Activated CD8-positive, alpha-beta memory T cell treated with anti-CD3 and anti-CD28 coated beads for 48 hours (primary cell): ENCODE data around the gene RNF128.
"Not testable (repeated sequence)": the region's sequence is repeated elsewhere in the genome, so short reads cannot be mapped to it uniquely, and the experiment has no call there.

ENCODE experiments used
- DNase-seq, 3 experiments: peaks; one replicate each; pipeline ENCODE4 v3.0.0-alpha.2; 2020; ENCODE audit warnings: low read depth in 2 of 3, low spot score in 2 of 3

Gene RNF128

DNA sequence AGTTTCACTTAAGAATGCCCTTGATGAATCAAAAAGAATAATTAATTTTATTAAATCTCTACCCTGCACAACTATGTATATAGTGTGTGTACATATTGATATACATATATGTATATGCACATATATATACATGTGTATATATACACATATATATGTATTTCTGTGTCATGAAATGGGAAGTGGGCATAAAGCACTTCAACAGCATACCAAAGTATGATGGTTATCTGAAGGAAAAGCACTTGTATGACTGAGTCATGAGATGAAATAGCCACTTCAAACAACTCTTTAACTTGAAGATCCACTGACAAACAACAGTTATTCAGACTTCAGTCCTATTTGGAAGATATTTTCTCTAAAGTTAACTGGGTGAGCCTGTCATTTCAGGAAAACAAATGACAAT lies 16.3 kb downstream of the RNF128 start:
- no peak for DNase-seq

DNA sequence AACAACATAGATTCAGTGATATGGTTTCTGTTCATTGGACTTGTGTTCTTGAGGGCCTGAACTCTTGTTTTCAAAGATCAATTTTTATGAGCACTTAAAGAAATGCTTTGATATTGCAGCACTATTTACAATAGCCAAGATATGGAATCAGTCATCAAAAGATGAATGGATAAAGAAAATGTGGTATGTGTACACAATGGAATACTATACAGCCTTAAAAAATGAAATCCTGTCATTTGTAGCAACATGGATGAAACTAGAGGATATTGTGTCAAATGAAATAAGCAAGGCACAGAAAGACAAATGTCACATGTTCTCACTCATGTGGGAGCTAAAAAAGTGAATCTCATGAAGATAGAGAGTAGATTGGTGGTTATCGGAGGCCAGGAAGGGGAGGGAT lies 21.9 kb downstream of the RNF128 start:
- DNase-seq, result no peak

DNA sequence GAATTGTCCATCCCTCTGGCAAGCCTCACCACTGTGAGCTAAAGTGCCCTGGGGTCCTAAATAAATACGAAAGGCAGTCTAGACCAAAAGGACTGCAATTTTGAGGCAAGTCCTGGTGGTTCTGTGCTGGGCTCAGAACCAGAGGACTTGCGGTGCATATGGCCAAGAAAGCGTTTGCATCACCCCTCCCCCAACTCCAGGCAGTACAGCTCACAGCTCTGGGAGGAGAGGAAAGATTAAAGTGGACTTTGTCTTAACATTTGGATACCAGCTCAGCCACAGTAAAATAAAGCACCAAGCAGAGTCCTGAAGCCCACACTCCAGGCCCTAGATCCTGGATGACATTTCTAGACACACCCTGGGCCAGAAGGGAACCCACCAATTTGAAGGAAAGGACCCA lies 24.9 kb downstream of the RNF128 start:
- DNase-seq, result no peak

GRCh38 chrX:106752101-106752678 lies 25.7 kb downstream of the RNF128 start:
- no peak for DNase-seq

DNA sequence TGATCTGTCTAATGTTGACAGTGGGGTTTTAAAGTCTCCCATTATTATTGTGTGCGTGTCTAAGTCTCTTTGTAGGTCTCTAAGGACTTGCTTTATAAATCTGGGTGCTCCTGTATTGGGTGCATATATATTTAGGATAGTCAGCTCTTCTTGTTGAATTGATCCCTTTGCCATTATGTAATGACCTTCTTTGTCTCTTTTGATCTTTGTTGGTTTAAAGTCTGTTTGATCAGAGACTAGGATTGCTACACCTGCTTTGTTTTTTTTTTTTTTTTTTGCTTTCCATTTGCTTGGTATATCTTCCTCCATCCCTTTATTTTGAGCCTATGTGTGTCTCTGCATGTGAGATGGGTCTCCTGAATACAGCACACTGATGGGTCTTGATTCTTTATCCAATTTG lies 42.8 kb downstream of the RNF128 start:
- DNase-seq, result not testable (repeated sequence)

- DNase-seq, result no peak
Observed at GRCh38 chrX:106774981-106775380, 48.5 kb downstream of the RNF128 start.

- no peak for DNase-seq
Observed at GRCh38 chrX:106780264-106780663, 53.8 kb downstream of the RNF128 start.

- DNase-seq, result no peak
Observed at GRCh38 chrX:106780664-106781377, 54.3 kb downstream of the RNF128 start.

GRCh38 chrX:106783716-106784115 lies 57.2 kb downstream of the RNF128 start:
- no peak for DNase-seq

DNA sequence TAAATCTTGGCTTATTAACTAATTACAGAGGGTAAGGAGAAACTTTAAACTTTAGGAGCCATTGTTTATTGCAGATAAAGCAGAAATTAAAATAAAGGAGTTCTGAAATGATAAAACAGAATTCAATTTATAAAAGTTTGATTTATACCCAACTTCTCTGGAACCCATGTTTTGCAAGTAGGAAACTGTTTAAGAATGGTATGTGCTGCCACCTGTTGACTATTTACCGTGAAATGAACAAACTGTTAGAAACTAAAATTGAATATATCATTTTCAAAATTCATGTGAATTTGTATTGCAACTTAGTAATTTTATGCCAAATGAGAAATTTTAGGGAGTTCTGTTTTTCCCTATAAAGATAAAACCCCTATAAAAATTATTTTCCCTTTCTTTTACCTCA lies 65.0 kb downstream of the RNF128 start:
- no peak for DNase-seq

- DNase-seq, result no peak
Observed at GRCh38 chrX:106802063-106802387, 75.5 kb downstream of the RNF128 start.

DNA sequence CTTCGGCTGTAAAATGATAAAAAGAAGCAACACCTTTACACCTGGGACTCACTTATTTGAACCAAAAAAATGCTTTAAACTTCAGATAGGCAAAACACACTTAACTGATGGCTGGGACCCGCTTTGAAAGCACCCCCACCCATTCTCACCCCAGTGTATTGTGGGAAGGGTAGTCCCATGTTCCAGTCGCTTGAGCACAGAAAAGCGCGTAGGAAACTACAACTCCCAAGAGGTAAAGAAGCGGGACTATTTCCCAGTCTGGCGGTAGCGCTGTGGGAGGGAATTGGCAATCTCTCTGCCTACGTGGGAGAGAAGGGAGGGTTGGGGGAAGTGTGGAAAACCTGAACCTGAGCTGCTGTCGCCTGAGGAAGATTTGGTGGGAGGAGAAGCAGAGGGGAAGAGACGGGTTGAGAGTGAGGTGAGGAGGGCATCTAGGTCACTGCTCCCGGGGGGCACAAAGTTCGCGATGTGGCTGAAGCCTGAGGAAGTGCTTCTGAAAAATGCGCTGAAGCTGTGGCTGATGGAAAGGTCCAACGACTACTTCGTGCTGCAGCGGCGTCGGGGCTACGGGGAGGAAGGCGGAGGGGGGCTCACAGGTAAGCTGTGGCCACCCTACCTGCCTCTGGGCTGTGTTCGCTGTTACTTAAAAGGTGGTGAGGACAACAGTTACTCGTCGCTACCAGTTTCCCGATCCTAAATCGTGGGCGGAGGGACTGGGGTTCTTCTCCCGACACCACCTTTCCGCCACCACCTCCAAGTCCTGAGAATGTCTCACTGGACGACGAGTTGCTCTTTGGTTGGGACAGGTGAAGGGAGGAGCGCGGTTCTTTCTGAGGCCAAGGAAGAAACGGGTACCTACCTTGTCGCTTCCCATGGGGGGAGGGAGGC lies 76.1 kb downstream of the RNF128 start, which contains the start of gene TBC1D8B:
Gene TBC1D8B (plus strand): TSS at position 286 of the 888 bp plus-strand sequence. CDS start 181 bp downstream, at position 467.
- DNase-seq, result no peak

- no peak for DNase-seq
Observed at GRCh38 chrX:106811131-106811910, 84.8 kb downstream of the RNF128 start.

GRCh38 chrX:106812930-106813329 lies 86.4 kb downstream of the RNF128 start:
- DNase-seq, result not testable (repeated sequence)

DNA sequence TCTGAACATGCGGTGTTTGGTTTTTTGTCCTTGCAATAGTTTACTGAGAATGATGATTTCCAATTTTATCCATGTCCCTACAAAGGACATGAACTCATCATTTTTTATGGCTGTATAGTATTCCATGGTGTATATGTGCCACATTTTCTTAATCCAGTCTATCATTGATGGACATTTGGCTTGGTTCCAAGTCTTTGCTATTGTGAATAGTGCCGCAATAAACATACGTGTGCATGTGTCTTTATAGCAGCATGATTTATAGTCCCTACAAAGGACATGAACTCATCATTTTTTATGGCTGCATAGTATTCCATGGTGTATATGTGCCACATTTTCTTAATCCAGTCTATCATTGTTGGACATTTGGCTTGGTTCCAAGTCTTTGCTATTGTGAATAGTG lies 87.6 kb downstream of the RNF128 start:
- not testable (repeated sequence) for DNase-seq
